ENCODE data around the gene PTPRZ1.

The PTPRZ1 gene

DNA sequence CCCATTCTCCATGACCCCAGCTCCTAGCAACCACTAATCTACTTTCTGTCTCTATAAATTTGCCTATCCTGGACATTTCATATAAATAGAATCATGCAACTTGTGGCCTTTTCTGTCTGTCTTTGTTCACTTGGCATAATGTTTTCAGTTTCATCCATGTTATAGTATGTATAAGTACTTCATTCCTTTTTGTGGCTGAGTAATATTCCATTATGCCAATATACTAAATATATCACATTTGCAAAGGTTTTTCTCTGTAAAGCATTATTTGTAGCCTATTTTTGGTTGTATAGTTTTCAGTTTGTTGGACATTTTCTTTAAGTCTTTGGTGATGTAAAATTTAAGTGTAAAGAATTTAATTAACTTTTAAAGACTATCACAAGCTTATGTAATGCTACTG is 2.2 kb downstream of the PTPRZ1 start:
- TF ChIP-seq ZNF274 (IDR thresholded peaks at IDR 0.05; ENCODE audit: low read depth, low read length): no peak
- TF ChIP-seq YY1 (IDR thresholded peaks at IDR 0.05; ENCODE audit: insufficient read depth, insufficient read length): no peak
- no peak for TF ChIP-seq SUZ12 (IDR thresholded peaks at IDR 0.05; ENCODE audit: extremely low read depth, insufficient read depth, insufficient read length)
- Histone ChIP-seq H3K27me3 (ENCODE audit: insufficient read depth, insufficient read length) (peaks cover 23% of the 10 kb centered on the region), H3K4me3 (ENCODE audit: insufficient read length, low read depth) (no peak overlapping the region), H3K9me3 (ENCODE audit: insufficient read depth, low read length) (no peaks in the 10 kb centered on the region), H3K9ac (ENCODE audit: insufficient read length, low read depth) (no peak overlapping the region), H3K36me3 (ENCODE audit: insufficient read depth, insufficient read length, low read length) (no peaks in the 10 kb centered on the region), H3K4me1 (ENCODE audit: insufficient read depth, insufficient read length) (no peaks in the 10 kb centered on the region)
- no peak for DNase-seq (ENCODE audit: low read depth, low spot score)

DNA sequence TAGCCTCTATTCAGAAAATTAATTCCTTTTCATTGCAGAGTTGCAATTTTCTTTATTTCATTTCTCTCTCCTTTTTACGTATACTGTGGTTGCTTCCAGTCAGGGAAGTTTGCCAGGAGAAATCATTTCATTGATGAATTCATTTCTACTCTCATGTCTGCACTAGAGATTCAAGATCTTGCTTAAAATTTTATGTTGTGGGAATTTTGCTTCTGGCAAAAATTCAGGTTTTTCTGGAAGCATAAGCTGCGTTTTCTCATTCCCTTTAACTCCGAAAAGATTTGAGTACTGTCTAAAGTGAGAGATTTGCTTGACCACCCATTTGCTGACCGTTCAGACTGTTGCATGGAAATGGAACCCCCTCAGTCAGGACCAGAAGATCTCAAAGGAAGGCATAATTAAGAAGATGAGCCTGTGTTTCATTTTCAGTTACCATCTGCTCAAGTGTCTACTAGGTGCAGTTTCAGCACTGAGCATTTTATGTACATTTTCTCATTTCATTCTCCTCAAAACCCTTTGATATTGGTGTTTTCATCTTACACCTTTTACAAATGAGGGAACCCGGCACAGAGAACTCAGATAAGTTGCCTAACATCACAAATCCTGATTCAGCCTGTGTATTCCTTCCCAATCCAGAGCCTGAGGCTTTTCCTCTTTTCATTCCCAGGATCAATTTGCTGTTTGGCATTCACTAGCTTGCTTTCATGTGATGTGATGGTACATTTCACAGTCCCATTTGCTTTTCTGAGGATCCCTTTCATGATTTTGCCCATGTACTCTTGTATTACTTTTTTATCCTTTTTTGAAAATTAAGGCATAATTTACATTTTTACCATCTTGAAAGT is 3.9 kb downstream of the PTPRZ1 start:
- Histone ChIP-seq H3K4me1 (ENCODE audit: insufficient read depth, insufficient read length) (no peaks in the 10 kb centered on the region), H3K27me3 (ENCODE audit: insufficient read depth, insufficient read length) (peaks cover 16% of the 10 kb centered on the region), H3K9ac (ENCODE audit: insufficient read length, low read depth) (no peak overlapping the region), H3K9me3 (ENCODE audit: insufficient read depth, low read length) (no peaks in the 10 kb centered on the region), H3K36me3 (ENCODE audit: insufficient read depth, insufficient read length, low read length) (no peaks in the 10 kb centered on the region), H3K4me3 (ENCODE audit: insufficient read length, low read depth) (no peak overlapping the region)
- TF ChIP-seq ZNF274 (IDR thresholded peaks at IDR 0.05; ENCODE audit: low read depth, low read length) (no peak), SUZ12 (IDR thresholded peaks at IDR 0.05; ENCODE audit: extremely low read depth, insufficient read depth, insufficient read length) (no peak)
- no peak for DNase-seq (ENCODE audit: low read depth, low spot score)

DNA sequence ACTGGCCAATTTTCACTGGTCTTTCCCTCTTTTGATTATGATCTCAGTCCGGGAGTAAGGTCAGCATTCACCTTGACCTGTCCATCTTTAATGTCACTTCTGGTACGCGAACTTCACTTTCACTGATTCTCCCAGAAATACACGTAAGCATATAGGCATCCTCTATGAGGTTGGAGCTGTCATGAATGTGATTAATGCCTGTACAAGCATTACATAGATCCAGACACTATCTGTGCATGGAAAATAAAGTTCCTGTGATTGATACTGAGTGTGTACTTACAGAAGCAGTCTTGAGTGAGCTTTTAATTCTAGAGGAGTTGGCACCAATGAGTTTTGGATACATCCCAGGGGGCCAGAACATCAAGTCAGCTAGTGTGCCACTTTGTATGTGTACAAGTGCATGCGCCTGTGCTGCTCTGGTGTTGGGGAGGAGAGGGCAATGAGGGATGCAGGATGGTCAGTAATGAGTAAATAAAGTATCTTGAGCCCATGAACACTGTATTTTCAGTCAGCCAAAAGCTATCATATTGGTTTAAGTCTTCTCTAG is 6.0 kb downstream of the PTPRZ1 start:
- Histone ChIP-seq H3K36me3 (ENCODE audit: insufficient read depth, insufficient read length, low read length) (no peaks in the 10 kb centered on the region), H3K9me3 (ENCODE audit: insufficient read depth, low read length) (no peaks in the 10 kb centered on the region), H3K9ac (ENCODE audit: insufficient read length, low read depth) (no peak overlapping the region), H3K4me1 (ENCODE audit: insufficient read depth, insufficient read length) (no peaks in the 10 kb centered on the region), H3K4me3 (ENCODE audit: insufficient read length, low read depth) (no peak overlapping the region), H3K27me3 (ENCODE audit: insufficient read depth, insufficient read length) (peaks cover 2% of the 10 kb centered on the region)
- no peak for TF ChIP-seq YY1 (IDR thresholded peaks at IDR 0.05; ENCODE audit: insufficient read depth, insufficient read length)
- no peak for TF ChIP-seq ZNF274 (IDR thresholded peaks at IDR 0.05; ENCODE audit: low read depth, low read length)
- no peak for TF ChIP-seq SUZ12 (IDR thresholded peaks at IDR 0.05; ENCODE audit: extremely low read depth, insufficient read depth, insufficient read length)
- DNase-seq (ENCODE audit: low read depth, low spot score): no peak

DNA sequence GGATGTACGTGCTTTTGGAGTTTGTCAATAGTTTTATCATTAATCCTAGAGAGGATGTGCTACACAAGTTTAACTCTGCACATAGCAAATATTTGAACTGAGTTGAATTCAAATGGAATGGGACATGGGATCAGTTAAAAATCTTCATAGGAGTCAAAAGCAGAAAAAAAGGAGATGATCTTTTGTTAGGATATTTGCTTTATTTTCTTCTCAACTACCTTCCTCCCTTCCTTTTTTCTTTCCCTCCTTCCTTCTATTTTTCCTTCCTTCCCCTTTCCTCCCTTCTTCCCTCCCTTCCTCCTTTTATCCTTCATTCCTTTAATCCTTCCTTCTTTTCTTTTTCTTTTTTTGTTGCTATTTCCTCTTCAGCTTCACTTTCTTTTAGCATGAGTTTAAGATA is 6.6 kb downstream of the PTPRZ1 start:
- H3K4me3 ChIP-seq (ENCODE audit: insufficient read length, low read depth): no peak overlapping the region
- no peaks in the 10 kb centered on the region for H3K36me3 ChIP-seq (ENCODE audit: insufficient read depth, insufficient read length, low read length)
- no peaks in the 10 kb centered on the region for H3K9me3 ChIP-seq (ENCODE audit: insufficient read depth, low read length)
- H3K27me3 ChIP-seq (ENCODE audit: insufficient read depth, insufficient read length): no peaks in the 10 kb centered on the region
- TF ChIP-seq YY1 (IDR thresholded peaks at IDR 0.05; ENCODE audit: insufficient read depth, insufficient read length): no peak
- TF ChIP-seq SUZ12 (IDR thresholded peaks at IDR 0.05; ENCODE audit: extremely low read depth, insufficient read depth, insufficient read length): no peak
- TF ChIP-seq ZNF274 (IDR thresholded peaks at IDR 0.05; ENCODE audit: low read depth, low read length): no peak
- H3K4me1 ChIP-seq (ENCODE audit: insufficient read depth, insufficient read length): no peaks in the 10 kb centered on the region
- no peak overlapping the region for H3K9ac ChIP-seq (ENCODE audit: insufficient read length, low read depth)
- DNase-seq (ENCODE audit: low read depth, low spot score): no peak

DNA sequence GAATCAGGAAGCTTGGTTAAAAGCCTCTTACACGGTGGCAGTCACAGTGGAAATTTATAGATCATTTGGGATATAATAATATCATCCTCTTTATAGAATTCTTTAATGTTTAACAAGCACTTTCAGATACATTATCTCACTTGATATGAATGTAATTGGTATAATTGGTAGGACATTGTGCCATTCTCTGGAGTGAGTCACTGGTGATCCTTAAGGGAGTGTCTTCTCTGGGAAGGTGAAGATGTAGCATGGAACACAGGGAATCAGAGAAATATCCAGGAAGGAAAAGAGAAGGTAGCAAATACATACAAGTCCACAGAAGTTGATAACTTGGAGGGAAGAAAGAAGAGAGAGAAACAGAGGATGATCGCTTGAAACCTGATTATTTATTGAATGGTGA is 9.8 kb downstream of the PTPRZ1 start:
- no peaks in the 10 kb centered on the region for H3K4me1 ChIP-seq (ENCODE audit: insufficient read depth, insufficient read length)
- H3K4me3 ChIP-seq (ENCODE audit: insufficient read length, low read depth): no peak overlapping the region
- no peak for DNase-seq (ENCODE audit: low read depth, low spot score)

GRCh38 chr7:121885166-121885920 is 12.4 kb downstream of the PTPRZ1 start:
- H3K4me3 ChIP-seq (ENCODE audit: insufficient read length, low read depth): no peak overlapping the region
- H3K36me3 ChIP-seq (ENCODE audit: insufficient read depth, insufficient read length, low read length): no peaks in the 10 kb centered on the region
- H3K4me1 ChIP-seq (ENCODE audit: insufficient read depth, insufficient read length): no peaks in the 10 kb centered on the region
- TF ChIP-seq SUZ12 (IDR thresholded peaks at IDR 0.05; ENCODE audit: extremely low read depth, insufficient read depth, insufficient read length): no peak
- no peak for TF ChIP-seq ZNF274 (IDR thresholded peaks at IDR 0.05; ENCODE audit: low read depth, low read length)
- TF ChIP-seq YY1 (IDR thresholded peaks at IDR 0.05; ENCODE audit: insufficient read depth, insufficient read length): no peak
- no peaks in the 10 kb centered on the region for H3K9me3 ChIP-seq (ENCODE audit: insufficient read depth, low read length)
- no peak for DNase-seq (ENCODE audit: low read depth, low spot score)
- no peaks in the 10 kb centered on the region for H3K27me3 ChIP-seq (ENCODE audit: insufficient read depth, insufficient read length)
- H3K9ac ChIP-seq (ENCODE audit: insufficient read length, low read depth): no peak overlapping the region

More for the DNA sequence above, 9.8 kb downstream of the PTPRZ1 start:
- Histone ChIP-seq H3K9me3 (ENCODE audit: insufficient read depth, low read length) (no peaks in the 10 kb centered on the region), H3K9ac (ENCODE audit: insufficient read length, low read depth) (no peak overlapping the region), H3K27me3 (ENCODE audit: insufficient read depth, insufficient read length) (no peaks in the 10 kb centered on the region), H3K36me3 (ENCODE audit: insufficient read depth, insufficient read length, low read length) (no peaks in the 10 kb centered on the region)
- TF ChIP-seq ZNF274 (IDR thresholded peaks at IDR 0.05; ENCODE audit: low read depth, low read length) (no peak), YY1 (IDR thresholded peaks at IDR 0.05; ENCODE audit: insufficient read depth, insufficient read length) (no peak), SUZ12 (IDR thresholded peaks at IDR 0.05; ENCODE audit: extremely low read depth, insufficient read depth, insufficient read length) (no peak)

- Histone ChIP-seq H3K27me3 (ENCODE audit: insufficient read depth, insufficient read length) (no peaks in the 10 kb centered on the region), H3K4me1 (ENCODE audit: insufficient read depth, insufficient read length) (no peaks in the 10 kb centered on the region), H3K36me3 (ENCODE audit: insufficient read depth, insufficient read length, low read length) (no peaks in the 10 kb centered on the region), H3K4me3 (ENCODE audit: insufficient read length, low read depth) (no peak overlapping the region), H3K9me3 (ENCODE audit: insufficient read depth, low read length) (no peaks in the 10 kb centered on the region), H3K9ac (ENCODE audit: insufficient read length, low read depth) (no peak overlapping the region)
- TF ChIP-seq SUZ12 (IDR thresholded peaks at IDR 0.05; ENCODE audit: extremely low read depth, insufficient read depth, insufficient read length): no peak
- TF ChIP-seq ZNF274 (IDR thresholded peaks at IDR 0.05; ENCODE audit: low read depth, low read length): no peak
- no peak for TF ChIP-seq YY1 (IDR thresholded peaks at IDR 0.05; ENCODE audit: insufficient read depth, insufficient read length)
- no peak for DNase-seq (ENCODE audit: low read depth, low spot score)
Observed at GRCh38 chr7:121887634-121888033, 14.7 kb downstream of the PTPRZ1 start.
